ENCODE measurements around the gene RNF208.
"Not testable (repeated sequence)": the region's sequence is repeated elsewhere in the genome, so short reads cannot be mapped to it uniquely, and the experiment has no call there.

The RNF208 gene

GRCh38 chr9:137252555-137253506, 30.8 kb upstream of the RNF208 start:
- peak; percentile 72 for DNase-seq

DNA sequence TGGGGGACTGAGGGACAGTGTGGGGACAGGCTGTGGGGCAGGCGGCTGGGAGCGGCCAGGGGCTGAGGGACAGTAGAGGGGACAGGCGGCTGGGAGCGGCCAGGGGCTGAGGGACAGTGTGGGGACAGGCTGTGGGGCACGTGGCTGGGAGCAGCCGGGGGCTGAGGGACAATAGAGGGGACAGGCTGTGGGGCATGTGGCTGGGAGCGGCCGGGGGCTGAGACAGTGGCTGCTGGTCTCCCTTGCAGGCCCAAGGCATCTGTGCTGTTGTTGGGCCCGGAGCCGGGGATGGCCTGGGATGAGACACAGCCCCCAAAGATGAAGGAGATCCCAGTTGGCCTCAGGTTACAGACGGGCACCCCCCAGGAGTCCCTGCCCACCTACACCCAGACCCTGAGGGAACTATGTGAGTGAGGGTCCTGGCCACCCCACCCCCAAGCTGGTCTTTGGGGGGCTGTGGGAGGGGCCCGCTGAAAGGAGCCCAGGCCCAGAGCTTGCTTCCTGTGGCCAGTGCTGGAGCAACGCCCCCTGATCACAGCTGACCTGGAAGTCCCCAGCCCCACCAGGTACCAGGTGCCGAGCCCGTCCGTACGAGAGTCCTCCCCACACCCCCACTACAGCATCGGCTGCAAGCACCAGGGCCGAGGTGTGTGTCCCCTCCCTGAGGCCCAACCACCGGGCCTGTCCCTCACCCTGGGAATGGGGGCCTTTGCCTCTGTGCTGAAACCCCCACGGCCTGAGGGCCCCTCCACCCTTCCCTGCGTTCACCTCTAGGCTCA, 29.6 kb upstream of the RNF208 start:
- no peak for DNase-seq

DNA sequence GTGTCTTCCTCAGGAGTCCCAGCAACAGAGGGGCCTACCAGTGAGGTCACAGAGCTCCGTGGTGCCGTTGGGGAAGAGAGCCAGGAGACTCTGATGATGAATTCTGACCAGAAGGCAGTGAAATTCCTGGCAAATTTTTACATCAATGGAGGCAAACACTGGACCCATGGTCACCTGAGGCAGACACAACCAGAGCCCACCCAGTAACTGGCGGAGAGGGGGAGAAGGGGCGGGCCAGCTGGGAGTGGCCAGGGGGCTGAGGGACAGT, 29.1 kb upstream of the RNF208 start, which contains the start of gene STPG3:
TSS of gene STPG3 (plus strand) at position 93 of the 268 bp plus-strand sequence. CDS start at position 94, 1 bp downstream.
- DNase-seq = no peak

DNA sequence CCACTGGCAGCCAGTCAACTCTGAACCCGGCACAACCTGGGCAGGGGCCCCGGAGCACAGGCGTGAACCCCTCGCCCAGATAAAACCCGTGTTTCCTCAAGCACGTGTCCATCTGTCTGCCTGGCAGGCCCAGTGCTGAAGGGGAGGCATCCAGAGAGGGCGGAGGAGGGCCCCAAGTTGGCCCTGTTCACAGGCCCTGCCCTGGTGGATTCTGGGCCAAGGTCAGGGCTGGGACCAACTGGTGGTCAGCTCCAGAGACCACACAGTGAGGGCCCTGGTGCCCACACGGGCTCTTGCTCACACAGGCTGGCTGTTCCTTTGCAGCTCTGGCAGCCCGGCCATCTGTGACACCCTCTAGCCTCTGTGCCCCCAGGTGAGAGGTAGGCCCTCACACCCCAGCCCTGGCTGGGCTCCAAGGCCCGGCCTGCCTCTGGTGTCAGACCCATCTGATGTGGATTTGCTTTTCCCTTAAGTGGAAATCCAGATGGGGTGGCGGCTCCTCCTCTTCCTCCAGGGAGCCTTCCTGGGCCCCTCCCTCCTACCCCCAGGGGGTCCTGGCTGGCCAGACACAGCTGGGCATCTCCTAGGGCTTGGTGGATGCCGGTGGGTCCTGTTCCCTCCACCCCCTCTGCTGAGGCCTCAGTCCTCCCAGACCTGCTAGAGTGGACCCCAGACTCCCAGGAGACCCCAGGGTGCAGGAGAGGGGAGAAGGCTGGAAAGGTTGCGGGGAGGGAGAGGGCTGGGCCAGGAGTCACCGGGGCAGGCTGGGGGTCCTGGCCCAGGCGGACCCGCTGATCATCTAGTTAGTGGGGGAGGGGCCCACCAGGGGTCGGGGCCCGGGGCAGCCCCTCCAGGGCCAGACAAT, 28.5 kb upstream of the RNF208 start:
- peak; percentile 75 for DNase-seq

- no peak for DNase-seq
These were observed 25.8 kb upstream of the RNF208 start for GRCh38 chr9:137247916-137248175.

DNA sequence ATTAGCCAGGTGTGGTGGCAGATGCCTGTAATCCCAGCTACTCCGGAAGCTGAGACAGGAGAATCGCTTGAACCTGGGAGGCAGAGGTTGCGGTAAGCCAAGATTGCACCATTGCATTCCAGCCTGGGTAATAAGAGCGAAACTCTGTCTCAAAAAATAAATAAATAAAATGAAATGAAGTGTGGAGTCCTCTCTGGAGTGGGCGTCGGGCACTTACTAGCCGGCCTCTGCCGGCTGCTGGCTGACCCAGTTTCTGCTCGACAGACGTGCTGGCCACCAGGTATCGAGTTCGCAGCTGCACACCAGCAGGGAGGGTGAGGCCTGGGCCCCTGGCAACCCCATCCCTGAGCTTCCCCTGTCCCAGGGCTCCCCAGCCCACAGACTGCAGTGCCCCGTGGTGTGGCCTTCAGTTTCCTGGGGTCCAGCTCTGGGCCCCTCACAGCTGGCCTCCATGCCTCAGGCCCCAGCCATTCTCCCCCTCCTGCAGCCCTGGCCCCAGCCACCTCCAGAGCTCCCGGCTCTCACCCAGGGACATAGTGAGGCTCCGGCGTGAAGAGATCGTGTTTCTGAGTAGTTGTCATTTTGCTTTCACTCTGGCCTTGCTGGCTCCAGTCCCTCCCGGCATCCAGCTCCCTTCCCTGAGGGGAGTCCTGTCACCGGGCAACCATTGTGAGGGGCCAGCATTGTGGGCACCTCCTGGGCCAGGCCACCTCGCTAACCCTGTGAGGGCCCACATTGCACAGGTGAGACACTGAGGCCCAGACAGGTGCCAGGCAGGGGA, 25.3 kb upstream of the RNF208 start:
- DNase-seq = no peak

- peak; percentile 82 for DNase-seq
These were observed 23.7 kb upstream of the RNF208 start for GRCh38 chr9:137245450-137246421.

DNA sequence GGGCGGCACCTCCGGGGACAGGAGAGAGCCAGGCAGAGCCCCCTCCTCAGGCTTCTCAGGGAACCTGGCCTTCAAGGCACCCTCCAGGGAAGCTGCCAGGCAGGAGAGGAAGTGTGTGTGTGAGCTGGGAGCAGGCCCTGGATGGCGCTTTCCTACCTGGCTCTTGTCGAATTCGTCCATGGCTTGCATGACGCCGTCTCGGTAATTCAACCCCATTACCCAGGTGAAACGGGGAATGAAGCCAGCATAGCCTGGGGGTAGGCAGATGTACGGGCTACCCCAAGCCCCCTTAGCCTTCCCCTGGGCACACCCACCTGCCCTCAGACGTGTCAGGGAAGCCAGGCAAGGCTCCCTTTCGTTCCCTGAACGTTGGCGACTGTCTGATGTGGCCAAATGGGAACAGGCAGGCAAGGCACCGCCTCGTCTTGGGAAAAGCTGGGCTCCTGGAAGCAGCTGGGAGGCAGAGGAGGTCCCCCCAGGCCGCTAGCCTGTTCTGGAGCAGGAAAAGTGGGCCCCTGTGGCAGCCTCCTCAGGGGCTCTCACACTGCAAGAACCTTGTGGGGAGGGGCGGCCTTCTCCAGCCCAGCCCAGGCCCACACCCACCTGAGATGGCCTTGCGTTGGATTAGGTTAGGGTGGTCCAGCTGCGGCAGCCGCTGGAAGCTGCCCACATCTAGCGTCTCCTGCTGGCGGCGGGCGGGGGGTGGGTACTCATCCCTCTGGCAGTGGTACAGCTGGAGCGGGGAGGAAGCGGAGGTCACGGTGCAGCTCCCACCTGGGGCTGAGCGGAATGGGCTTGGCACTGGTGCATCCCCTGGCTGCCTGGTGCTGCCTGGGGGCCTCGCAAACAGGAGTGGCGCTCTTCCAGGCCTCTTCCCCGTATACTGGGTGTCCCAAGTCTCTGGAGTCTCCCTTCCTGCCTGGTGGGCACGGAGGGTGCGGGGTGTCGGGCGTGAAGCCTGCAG, 22.7 kb upstream of the RNF208 start:
- DNase-seq = peak; percentile 90

DNA sequence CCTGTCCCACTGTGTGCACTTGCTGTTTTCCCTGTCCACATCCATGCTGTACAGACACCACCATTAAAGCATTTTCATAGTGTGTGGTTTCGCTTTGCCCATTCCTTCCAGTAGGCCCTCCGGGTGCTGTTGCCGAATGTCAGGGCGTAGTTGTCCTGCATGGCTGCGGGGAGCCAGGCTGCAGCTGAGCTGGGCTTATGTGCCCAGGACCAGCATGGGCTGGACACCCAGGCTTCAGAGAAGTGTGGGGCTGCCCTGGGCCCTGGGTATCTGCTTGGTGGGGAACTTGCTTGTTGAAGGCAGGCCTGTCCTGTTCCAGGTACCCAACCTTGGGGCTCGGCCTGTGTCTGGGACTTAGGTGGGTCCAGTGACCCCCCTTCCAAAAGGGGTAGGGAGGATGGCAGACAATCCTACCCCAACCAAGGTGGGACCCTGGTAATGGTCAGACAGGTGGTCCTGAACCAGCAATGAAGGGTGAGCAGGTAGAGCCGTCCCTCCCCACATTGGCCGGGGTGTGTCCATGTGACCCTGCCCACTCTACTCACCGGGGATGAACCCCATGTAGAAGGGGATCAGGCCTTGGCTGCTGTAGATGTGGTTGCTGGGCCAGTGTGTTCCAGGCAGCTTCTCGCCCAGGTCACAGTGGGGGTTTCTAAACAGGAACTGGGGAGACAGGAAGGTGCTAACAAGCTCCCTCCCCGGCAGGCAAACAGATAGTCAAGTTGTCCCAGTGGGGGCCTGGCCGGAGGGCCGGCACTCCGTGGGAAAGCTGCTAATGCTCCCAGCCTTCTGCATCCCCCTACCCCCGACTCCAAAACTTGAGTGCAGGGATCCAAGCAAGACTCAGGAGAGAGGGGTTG, 21.8 kb upstream of the RNF208 start:
- peak; percentile 85 for DNase-seq

DNA sequence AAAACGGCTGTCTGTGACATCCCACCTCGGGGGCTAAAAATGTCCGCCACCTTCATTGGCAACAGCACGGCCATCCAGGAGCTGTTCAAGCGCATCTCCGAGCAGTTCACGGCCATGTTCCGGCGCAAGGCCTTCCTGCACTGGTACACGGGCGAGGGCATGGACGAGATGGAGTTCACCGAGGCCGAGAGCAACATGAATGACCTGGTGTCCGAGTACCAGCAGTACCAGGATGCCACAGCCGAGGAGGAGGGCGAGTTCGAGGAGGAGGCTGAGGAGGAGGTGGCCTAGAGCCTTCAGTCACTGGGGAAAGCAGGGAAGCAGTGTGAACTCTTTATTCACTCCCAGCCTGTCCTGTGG, 21.2 kb upstream of the RNF208 start:
- not testable (repeated sequence) for DNase-seq

GRCh38 chr9:137242269-137243203, 20.5 kb upstream of the RNF208 start:
- DNase-seq = no peak

DNA sequence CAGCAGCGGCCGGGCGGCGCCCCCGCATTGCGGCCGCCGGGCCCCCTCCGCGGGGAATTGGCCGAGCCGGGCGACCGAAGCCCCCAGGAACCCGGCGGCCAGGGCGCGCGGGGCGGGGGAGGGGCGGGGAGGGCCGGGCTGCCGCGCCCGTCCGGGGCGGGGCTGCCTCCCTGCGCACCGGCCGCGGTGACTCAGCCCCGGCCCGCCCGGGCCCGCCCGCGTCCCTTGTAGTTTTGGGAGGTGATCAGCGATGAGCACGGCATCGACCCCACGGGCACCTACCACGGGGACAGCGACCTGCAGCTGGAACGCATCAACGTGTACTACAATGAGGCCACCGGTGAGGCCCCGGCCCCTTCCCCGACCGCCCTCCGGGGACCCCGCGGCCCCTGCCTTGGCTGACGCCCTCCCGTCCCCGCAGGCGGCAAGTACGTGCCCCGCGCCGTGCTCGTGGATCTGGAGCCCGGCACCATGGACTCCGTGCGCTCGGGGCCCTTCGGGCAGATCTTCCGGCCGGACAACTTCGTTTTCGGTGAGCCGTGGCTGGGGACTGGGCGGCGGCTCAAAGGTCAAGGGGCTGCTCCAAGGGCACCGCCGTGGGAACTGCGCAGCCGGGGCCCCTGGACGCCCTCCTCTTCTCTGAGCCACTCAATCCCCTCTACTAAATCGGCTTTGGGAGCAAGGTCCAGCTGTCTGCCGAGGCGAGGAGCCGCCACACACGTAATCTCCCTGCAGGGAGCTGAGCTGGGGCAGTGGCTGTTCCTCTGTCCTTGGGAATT, 19.6 kb upstream of the RNF208 start:
- peak; percentile 66 for DNase-seq

GRCh38 chr9:137240841-137241489, 18.9 kb upstream of the RNF208 start, which contains the start of gene TUBB4B:
Gene TUBB4B, plus strand, starts transcription at chr9:137241287. Its CDS starts 74 bp downstream, at chr9:137241361.
- DNase-seq = peak; percentile 100

DNA sequence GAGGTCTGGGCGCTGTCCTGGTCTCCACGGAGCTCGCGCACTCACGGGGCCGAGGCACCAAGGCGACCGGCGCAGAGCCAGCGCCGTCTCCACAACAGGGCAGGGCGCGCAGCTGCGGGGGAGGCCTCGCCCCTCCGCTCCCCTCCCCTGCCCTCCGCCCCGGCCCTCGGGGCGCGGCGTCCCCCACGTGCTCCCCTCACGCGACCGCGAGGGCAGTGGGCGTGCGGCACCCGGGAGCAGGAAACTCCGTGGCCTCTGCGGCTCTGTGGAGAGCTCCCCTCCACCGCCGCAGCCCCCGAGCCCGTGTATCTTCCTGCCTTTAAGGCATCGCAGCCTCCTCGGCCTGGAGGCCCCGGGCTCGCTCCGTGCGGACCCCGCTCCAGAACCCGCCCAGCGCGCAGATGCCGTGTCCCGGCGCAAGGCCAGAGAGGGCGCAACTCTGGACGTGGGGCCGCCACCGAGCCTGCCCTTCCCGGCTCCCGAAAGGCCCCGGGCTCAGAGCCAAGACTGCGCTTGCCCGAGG, 18.3 kb upstream of the RNF208 start:
- DNase-seq = peak; percentile 92

DNA sequence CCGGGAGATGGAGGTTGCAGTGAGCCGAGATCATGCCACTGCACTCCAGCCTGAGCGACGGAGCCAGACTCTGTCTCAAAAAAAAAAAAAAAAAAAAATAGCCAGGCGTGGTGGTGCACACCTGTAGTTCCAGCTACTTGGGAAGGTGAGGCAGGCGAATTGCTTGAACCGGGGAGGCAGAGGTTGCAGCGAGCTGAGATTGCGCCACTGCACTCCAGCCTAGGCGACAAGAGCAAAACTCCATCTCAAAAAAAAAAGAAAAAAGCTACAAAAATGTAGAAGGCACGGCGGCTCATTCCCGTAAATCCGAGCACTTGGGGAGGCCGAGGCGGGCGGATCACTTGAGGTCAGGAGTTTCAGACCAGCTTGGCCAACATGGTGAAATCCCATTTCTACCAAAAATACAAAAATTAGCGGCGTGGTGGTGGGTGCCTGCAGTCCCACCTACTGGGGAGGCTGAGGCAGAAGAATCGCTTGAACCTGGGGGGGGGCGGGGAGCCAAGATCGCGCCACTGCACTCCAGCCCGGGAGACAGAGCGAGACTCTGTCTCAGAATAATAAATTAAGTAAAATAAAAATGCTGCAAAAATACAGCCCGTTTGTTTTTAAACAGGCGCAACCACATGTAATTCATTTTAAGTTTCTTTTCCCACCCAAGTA, 17.6 kb upstream of the RNF208 start:
- DNase-seq = not testable (repeated sequence)

Measured in NCI-H69 (cell line).